ENCODE data around the gene ACTL8.

GRCh38 chr1:17849216-17849615, 94.1 kb downstream of the ACTL8 start:
- TF ChIP-seq, protein P1, sequence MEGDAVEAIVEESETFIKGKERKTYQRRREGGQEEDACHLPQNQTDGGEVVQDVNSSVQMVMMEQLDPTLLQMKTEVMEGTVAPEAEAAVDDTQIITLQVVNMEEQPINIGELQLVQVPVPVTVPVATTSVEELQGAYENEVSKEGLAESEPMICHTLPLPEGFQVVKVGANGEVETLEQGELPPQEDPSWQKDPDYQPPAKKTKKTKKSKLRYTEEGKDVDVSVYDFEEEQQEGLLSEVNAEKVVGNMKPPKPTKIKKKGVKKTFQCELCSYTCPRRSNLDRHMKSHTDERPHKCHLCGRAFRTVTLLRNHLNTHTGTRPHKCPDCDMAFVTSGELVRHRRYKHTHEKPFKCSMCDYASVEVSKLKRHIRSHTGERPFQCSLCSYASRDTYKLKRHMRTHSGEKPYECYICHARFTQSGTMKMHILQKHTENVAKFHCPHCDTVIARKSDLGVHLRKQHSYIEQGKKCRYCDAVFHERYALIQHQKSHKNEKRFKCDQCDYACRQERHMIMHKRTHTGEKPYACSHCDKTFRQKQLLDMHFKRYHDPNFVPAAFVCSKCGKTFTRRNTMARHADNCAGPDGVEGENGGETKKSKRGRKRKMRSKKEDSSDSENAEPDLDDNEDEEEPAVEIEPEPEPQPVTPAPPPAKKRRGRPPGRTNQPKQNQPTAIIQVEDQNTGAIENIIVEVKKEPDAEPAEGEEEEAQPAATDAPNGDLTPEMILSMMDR (IDR thresholded peaks at IDR 0.05; ENCODE audit: poor library complexity) = no peak
- TF ChIP-seq EZH2phosphoT487 (IDR thresholded peaks at IDR 0.05; ENCODE audit: low read depth, severe bottlenecking, unreplicated experiment) (no peak), EZH2 (IDR thresholded peaks at IDR 0.05; ENCODE audit: borderline replicate concordance) (no peak)
